GM12892 (cell line): ENCODE data around the gene CTBP2.

Experiments
- POLR2A ChIP-seq: IDR thresholded peaks from 2 replicates; pipeline ENCODE4 v1.6.1; 2011; ENCODE audit warnings: low read depth, low read length, control low read depth
- POLR2AphosphoS5 ChIP-seq: IDR thresholded peaks from 2 replicates; pipeline ENCODE4 v1.6.1; 2011; ENCODE audit warnings: low read depth, low read length, control low read depth
- TAF1 ChIP-seq: IDR thresholded peaks from 2 replicates; pipeline ENCODE4 v1.6.1; 2011; ENCODE audit warnings: low read depth, mild to moderate bottlenecking, control low read depth, low read length, borderline replicate concordance

- no peak for TF ChIP-seq POLR2AphosphoS5
- TF ChIP-seq POLR2A = no peak
- no peak for TF ChIP-seq TAF1
Observed at GRCh38 chr10:124955243-124955642, 205.1 kb downstream of the CTBP2 start.
